ENCODE data around the gene SPO11.
"Not testable (repeated sequence)": the region's sequence is repeated elsewhere in the genome, so short reads cannot be mapped to it uniquely, and the experiment has no call there.

The SPO11 gene

DNA sequence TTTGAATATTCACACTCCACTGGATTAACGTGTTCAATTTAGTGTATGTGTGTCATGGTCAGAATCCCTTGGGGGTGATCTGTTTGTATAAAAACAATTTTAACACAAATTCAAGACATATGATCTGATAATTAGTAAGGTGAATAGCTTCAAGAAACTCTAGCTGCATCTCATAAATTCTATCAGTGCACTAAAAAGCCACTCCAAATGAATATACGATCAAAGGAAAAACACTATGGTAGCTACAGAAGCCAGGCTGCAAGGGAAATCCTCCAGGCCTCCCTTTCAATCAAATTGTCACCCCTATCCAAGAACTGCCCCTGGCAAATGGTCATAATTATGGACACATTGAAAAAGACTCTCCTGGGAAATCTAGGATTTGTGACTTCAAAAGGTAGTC lies 12.1 kb downstream of the SPO11 start:
- no peak for DNase-seq (ENCODE audit: low spot score in 2 of 2)
- ATAC-seq (ENCODE audit: low read depth) = no peak
- Mint-ChIP-seq H3K9me3 (no peaks in the 10 kb centered on the region), H3K4me1 (no peaks in the 10 kb centered on the region), H3K36me3 (no peaks in the 10 kb centered on the region), H3K27ac (no peak overlapping the region), H3K4me3 (no peak overlapping the region), H3K27me3 (peaks cover 5% of the 10 kb centered on the region)

DNA sequence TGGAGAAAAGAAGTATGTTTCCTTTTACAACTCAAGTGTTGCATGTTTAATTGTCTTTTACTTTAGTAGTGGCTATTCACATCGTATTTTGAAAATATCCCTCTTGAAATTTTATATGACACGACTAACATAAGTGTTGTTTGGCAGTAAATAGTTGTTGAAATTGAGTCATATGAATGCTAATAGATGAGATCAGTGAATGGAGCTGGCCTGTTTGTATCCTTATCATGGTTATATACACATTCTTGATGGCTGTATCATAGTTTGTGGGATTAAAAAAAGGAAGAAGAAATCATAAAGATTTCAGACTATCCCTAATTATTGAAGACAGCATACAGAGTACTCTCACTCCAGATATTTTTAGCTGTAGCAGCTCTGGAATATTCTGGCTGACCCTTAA lies 13.2 kb downstream of the SPO11 start:
- DNase-seq (ENCODE audit: low spot score in 2 of 2) = no peak
- Mint-ChIP-seq H3K27me3 (peaks cover 8% of the 10 kb centered on the region), H3K36me3 (no peaks in the 10 kb centered on the region), H3K9me3 (no peaks in the 10 kb centered on the region), H3K4me1 (no peaks in the 10 kb centered on the region), H3K4me3 (no peak overlapping the region), H3K27ac (no peak overlapping the region)
- no peak for ATAC-seq (ENCODE audit: low read depth)

DNA sequence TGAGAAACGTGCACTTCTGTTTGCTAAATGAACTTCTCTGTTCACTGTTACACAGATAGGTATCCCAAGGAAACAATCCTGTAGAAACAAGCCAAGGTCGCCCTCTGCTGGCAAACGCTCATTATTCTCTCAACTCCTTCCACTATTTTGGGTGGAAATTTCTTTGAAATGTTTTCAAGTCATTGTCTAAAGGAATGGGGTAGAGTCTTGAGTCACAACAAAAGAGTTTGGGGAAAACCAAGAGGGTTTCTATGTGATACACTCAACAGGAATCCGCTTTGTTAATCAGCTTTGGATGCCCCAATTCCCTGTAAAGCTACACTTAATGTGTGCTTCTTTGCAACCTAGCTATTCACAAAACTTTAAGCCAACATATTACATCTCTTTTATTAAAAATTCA lies 16.9 kb downstream of the SPO11 start:
- peak; percentile 34 for ATAC-seq (ENCODE audit: low read depth)

DNA sequence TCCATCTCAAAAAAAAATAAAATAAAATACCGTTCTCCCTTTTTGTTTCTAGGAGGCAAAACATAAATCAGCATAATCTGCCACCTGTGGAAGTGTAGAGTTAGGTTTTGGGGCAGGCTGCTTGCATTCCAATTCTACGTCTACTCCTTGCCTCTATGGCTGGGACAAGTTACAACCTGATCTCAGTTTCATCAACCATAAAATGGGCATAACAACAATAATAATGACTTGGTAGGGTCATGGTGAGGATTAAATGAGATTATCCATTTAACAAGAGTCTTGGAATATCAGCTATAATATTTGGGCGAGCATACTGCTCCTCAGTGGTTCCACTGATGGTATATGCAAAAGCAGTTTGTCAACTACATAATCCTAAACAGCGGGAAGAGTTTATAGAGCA lies 17.8 kb downstream of the SPO11 start:
- no peak overlapping the region for H3K27ac Mint-ChIP-seq
- peaks cover 6% of the 10 kb centered on the region for H3K27me3 Mint-ChIP-seq
- H3K4me3 Mint-ChIP-seq = no peak overlapping the region
- H3K4me1 Mint-ChIP-seq = peaks cover 8% of the 10 kb centered on the region
- H3K9me3 Mint-ChIP-seq = no peaks in the 10 kb centered on the region
- ATAC-seq (ENCODE audit: low read depth) (no peak), DNase-seq (ENCODE audit: low spot score in 2 of 2) (no peak)
- peaks cover 1% of the 10 kb centered on the region for H3K36me3 Mint-ChIP-seq

More for the DNA sequence above, 16.9 kb downstream of the SPO11 start:
- H3K4me3 Mint-ChIP-seq = no peak overlapping the region
- H3K36me3 Mint-ChIP-seq = no peaks in the 10 kb centered on the region
- no peak overlapping the region for H3K27ac Mint-ChIP-seq
- no peaks in the 10 kb centered on the region for H3K4me1 Mint-ChIP-seq
- H3K27me3 Mint-ChIP-seq = peaks cover 6% of the 10 kb centered on the region
- H3K9me3 Mint-ChIP-seq = no peaks in the 10 kb centered on the region
- DNase-seq (ENCODE audit: low spot score in 2 of 2) = peak; percentile 37 to 49

DNA sequence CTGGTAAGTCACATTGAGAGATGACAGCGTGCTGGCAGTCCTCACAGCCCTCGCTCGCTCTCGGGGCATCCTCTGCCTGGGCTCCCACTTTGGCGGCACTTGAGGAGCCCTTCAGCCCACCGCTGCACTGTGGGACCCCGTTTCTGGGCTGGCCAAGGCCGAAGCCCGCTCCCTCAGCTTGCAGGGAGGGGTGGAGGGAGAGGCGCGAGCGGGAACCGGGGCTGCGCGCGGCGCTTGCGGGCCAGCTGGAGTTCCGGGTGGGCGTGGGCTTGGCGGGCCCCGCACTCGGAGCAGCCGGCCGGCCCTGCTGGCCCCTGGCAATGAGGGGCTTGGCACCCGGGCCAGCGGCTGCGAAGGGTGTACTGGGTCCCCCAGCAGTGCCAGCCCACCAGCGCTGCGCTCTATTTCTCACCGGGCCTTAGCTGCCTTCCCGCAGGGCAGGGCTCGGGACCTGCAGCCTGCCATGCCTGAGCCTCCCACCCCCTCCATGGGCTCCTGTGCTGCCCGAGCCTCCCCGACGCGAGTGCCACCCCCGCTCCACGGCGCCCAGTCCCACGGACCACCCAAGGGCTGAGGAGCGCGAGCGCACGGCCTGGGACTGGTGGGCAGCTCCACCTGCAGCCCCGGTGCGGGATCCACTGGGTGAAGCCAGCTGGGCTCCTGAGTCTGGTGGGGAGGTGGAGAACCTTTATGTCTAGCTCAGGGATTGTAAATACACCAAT lies 18.8 kb downstream of the SPO11 start:
- H3K4me3 Mint-ChIP-seq; DNase-seq (ENCODE audit: low spot score in 2 of 2); H3K27ac Mint-ChIP-seq; H3K27me3 Mint-ChIP-seq; H3K9me3 Mint-ChIP-seq; H3K36me3 Mint-ChIP-seq; ATAC-seq (ENCODE audit: low read depth): not testable (repeated sequence)
- peaks cover 12% of the 10 kb centered on the region for H3K4me1 Mint-ChIP-seq

DNA sequence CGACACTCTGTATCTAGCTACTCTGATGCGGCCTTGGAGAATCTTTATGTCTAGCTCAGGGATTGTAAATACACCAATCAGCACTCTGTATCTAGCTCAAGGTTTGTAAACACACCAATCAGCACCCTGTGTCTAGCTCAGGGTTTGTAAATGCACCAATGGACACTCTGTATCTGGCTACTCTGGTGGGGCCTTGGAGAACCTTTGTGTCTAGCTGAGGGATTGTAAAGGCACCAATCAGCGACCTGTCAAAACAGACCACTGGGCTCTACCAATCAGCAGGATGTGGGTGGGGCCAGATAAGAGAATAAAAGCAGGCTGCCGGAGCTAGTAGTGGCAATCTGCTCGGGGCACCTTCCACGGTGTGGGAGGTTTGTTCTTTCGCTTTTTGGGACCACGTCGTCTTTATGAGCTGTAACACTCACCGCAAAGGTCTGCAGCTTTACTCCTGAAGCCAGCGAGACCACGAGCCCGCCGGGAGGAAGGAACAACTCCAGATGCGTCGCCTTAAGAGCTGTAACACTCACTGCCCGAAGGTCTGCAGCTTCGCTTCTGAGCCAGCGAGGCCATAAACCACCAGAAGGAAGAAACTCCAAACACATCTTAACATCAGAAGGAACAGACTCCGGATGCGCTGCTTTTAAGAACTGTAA lies 19.4 kb downstream of the SPO11 start:
- not testable (repeated sequence) for H3K9me3 Mint-ChIP-seq; H3K36me3 Mint-ChIP-seq; ATAC-seq (ENCODE audit: low read depth); DNase-seq (ENCODE audit: low spot score in 2 of 2); H3K27ac Mint-ChIP-seq; H3K27me3 Mint-ChIP-seq; H3K4me3 Mint-ChIP-seq
- H3K4me1 Mint-ChIP-seq = peaks cover 12% of the 10 kb centered on the region

DNA sequence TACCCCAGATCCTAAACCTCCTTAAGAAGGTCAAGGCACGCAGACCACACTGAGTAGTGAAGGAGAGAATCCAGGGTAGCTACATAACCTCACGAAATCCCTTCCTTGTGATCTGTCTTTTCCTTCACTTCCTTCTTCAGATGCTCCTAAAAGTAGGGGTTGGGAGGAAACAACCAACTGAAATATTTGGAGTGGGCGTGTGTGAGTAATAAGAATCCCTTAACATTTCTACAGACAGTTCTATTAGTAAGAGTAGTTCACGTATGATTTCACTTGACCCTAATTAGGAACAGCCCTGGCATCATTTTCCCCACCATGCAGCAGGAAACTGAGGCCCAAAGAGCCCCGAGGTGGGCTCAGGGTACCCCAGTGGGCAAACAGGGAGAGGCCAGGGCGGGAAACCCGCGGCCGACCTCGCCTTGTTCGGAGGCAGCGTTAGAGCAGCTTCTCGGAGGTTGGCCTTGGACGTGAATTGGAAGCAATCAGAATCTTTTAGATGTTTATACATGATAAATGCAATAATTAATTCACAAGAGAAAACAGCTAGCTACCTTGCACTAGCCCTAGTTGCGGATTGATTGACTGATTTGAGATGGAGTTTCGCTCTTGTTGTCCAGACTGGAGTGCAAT lies 20.6 kb downstream of the SPO11 start:
- Mint-ChIP-seq H3K36me3 (peaks cover 4% of the 10 kb centered on the region), H3K4me1 (peaks cover 12% of the 10 kb centered on the region), H3K27ac (peak overlapping the region; percentile 11), H3K27me3 (peaks cover 6% of the 10 kb centered on the region), H3K9me3 (no peaks in the 10 kb centered on the region), H3K4me3 (peak overlapping the region; percentile 56)
- ATAC-seq (ENCODE audit: low read depth) (no peak), DNase-seq (ENCODE audit: low spot score in 2 of 2) (no peak)

DNA sequence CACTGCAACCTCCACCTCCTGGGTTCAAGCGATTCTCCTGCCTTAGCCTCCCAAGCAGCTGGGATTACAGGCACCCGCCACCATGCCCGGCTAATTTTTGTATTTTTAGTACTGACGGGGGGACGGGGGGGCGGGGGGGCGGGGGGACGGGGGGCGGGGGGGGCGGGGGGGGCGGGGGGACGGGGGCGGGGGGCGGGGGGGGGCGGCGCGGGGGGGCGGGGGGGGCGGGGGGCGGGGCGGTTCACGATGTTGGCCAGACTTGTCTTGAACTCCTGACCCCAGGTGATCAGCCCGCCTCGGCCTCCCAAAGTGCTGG lies 21.1 kb downstream of the SPO11 start:
- not testable (repeated sequence) for H3K9me3 Mint-ChIP-seq; H3K36me3 Mint-ChIP-seq; H3K27me3 Mint-ChIP-seq; ATAC-seq (ENCODE audit: low read depth); DNase-seq (ENCODE audit: low spot score in 2 of 2)
- Mint-ChIP-seq H3K27ac (peak overlapping the region; percentile 86), H3K4me3 (peak overlapping the region; percentile 89), H3K4me1 (peaks cover 12% of the 10 kb centered on the region)

DNA sequence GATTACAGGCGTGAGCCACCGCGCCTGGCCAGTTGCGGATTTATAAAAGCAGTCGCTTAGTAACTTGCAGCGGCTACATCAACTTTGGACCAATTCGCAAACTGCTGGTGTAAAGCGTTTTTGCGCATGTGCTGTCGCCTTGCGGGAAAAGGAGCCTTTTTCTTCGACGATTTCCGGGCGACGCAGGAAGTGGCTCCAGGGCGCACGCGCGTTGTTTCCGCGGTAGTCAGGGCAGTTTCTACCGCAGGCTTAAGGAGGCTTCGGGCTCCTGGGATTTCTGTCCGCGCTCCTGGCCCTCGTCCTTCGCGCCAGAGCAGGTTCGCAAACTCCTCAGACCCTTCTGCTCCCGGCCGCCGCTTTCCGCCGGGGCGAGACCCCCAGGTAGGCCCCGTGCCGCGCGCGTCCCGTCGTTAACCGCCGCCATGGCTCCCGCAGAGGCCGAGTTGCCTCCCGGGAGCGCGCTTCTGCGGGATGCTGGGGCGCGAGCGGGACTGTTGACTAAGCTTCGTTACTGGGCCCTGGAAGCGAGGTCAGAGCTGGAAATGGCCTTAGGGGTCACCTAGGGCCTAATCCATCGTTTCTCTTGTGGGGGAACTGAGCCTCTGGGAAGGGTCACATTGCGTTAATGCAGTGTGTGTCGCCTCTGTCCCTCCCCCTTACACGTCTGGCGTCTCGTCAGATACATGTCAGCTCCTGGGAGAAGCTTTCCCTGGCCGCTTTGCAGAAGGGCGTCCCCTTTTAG lies 21.6 kb downstream of the SPO11 start, which contains the start of gene RAE1:
Gene RAE1, plus strand, starts transcription at position 214 of the 742 bp plus-strand sequence. CDS start 2,784 bp downstream, outside the sequence.
- Mint-ChIP-seq H3K4me3 (peak within 1 kb of the TSS; percentile 89), H3K27ac (peak within 1 kb of the TSS; percentile 86), H3K9me3 (no peaks in the 10 kb centered on the region), H3K36me3 (peaks cover 9% of the 10 kb centered on the region), H3K27me3 (peaks cover 6% of the 10 kb centered on the region), H3K4me1 (peaks cover 12% of the 10 kb centered on the region)
- peak; percentile 91 for ATAC-seq (ENCODE audit: low read depth)
- DNase-seq (ENCODE audit: low spot score in 2 of 2) = peak; percentile 71 to 78

DNA sequence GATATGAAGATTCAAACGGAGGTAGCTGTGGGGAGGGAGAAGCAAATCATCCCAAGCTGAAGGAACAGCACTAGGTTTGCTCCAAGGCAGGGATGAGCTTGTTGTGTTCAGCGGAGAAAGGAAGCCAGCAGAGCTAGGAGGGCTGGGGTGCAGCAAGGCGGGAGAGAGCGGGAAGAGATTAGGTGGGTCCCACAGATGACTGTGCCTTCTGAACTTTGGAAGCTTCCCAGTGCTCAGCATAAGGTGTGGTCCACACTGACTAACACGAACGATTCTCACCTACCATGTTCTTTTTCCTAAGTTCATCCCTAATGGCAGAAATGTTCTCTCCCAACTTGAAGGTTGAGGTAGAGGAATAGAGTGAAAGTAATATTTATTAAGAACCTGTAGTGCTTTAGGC lies 22.7 kb downstream of the SPO11 start:
- H3K27ac Mint-ChIP-seq = no peak overlapping the region
- H3K36me3 Mint-ChIP-seq = peaks cover 12% of the 10 kb centered on the region
- no peak for ATAC-seq (ENCODE audit: low read depth)
- H3K27me3 Mint-ChIP-seq = peaks cover 6% of the 10 kb centered on the region
- DNase-seq (ENCODE audit: low spot score in 2 of 2) = no peak
- H3K9me3 Mint-ChIP-seq = no peaks in the 10 kb centered on the region
- H3K4me3 Mint-ChIP-seq = peak overlapping the region; percentile 89
- peaks cover 12% of the 10 kb centered on the region for H3K4me1 Mint-ChIP-seq

DNA sequence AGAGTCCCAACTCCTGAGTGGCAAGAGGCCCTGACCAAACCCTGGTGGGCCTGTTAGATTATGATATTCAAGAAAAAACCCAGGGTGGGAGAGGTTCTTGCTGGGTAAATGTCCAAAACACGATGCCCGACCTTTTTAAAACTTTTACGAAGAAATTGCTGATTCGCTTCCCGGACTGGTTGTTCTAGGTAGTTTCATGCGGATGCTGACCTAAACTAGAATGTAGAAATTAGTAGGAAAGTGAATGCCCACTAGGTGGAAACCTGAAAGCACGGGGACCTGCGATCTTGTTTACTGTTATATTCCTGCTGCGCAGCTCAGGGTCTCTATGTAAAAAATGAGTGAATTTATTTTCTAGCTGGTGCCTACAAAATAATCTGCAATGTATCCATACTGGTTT lies 23.7 kb downstream of the SPO11 start:
- no peak overlapping the region for H3K4me3 Mint-ChIP-seq
- no peaks in the 10 kb centered on the region for H3K9me3 Mint-ChIP-seq
- no peak overlapping the region for H3K27ac Mint-ChIP-seq

DNA sequence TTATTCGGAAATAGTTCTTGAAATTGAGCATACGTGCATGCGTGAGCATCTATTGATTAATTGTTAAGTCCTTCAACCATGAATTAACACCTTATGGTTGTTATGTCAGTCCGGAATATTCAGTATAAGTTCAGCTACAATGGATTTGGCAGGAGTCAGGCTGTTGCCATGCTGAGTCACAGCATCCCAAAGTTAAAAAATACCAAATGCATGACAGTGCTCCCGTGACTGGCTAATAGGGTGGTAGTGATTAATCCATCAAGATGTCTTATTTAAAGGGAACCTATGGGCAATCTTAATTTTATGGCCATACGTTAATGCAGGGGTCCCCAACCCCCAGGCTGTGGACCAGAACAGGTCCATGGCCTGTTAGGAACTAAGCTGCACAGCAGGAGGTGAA lies 31.9 kb downstream of the SPO11 start:
- DNase-seq (ENCODE audit: low spot score in 2 of 2) = no peak
- no peak for ATAC-seq (ENCODE audit: low read depth)
- peaks cover 24% of the 10 kb centered on the region for H3K36me3 Mint-ChIP-seq
- H3K27ac Mint-ChIP-seq = no peak overlapping the region
- no peaks in the 10 kb centered on the region for H3K27me3 Mint-ChIP-seq
- H3K4me1 Mint-ChIP-seq = no peaks in the 10 kb centered on the region
- no peak overlapping the region for H3K4me3 Mint-ChIP-seq
- no peaks in the 10 kb centered on the region for H3K9me3 Mint-ChIP-seq

More for the DNA sequence above, 23.7 kb downstream of the SPO11 start:
- ATAC-seq (ENCODE audit: low read depth) (no peak), DNase-seq (ENCODE audit: low spot score in 2 of 2) (no peak)
- Mint-ChIP-seq H3K36me3 (peaks cover 12% of the 10 kb centered on the region), H3K27me3 (no peaks in the 10 kb centered on the region), H3K4me1 (peaks cover 12% of the 10 kb centered on the region)

DNA sequence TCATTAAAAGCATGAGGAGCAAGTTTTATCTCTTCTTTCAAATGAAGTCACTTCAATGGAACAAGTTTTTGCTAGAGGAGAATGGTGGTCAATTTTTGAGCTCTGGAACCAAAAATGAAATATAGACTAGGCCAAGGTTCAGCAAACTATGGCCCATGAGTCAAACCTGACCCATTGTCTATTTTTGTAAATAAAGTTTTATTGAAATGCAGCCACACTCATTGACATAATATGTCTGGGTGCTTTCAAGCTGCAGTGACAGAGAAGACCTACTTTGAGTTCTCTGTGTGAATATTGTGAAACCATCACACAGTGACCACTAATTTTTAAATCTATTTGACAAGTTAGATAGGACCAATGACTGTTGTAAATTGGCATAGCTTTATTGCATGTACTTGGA lies 34.8 kb downstream of the SPO11 start:
- no peak overlapping the region for H3K27ac Mint-ChIP-seq
- H3K36me3 Mint-ChIP-seq = peaks cover 37% of the 10 kb centered on the region

DNA sequence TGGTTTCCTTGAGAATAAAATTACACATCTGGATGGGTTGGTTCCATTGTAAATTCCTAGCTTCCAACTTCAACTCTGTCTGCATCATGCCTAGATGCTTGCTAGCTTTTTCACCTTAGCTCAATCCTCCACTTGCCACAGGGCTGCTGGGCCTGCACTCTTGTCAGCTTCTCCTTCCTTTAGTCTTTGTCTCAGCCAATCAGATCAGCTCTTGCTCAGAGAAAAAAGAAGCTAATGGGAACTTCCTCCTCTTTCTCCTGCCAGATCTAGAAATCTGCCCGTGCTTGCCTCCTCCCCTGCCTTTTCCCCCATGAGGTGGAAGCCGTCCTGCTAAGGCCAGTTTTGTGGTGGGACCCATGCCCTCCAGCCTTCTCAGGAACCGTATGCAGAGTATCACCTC lies 40.0 kb downstream of the SPO11 start:
- Mint-ChIP-seq H3K4me3 (no peak overlapping the region), H3K9me3 (no peaks in the 10 kb centered on the region)

More for the DNA sequence above, 34.8 kb downstream of the SPO11 start:
- no peaks in the 10 kb centered on the region for H3K27me3 Mint-ChIP-seq
- DNase-seq (ENCODE audit: low spot score in 2 of 2) (no peak), ATAC-seq (ENCODE audit: low read depth) (no peak)
- H3K4me3 Mint-ChIP-seq = no peak overlapping the region
- H3K9me3 Mint-ChIP-seq = no peaks in the 10 kb centered on the region
- no peaks in the 10 kb centered on the region for H3K4me1 Mint-ChIP-seq

More for the DNA sequence above, 40.0 kb downstream of the SPO11 start:
- Mint-ChIP-seq H3K27me3 (no peaks in the 10 kb centered on the region), H3K36me3 (peaks cover 54% of the 10 kb centered on the region), H3K4me1 (no peaks in the 10 kb centered on the region), H3K27ac (no peak overlapping the region)
- no peak for DNase-seq (ENCODE audit: low spot score in 2 of 2)
- no peak for ATAC-seq (ENCODE audit: low read depth)
